GM12878 (cell line): ENCODE results near the gene MAP3K1. TPM values are rescaled to one million over a fixed set of nuclear protein-coding genes. Genes with fewer than 3 reads are reported as not detected.

Source experiments
- ATAC-seq: fragments of 200-7000 bp; cut with Tn5 transposase; 3 replicates; pipeline ENCODE4 v1.9.1; 2020; ENCODE audit warnings: mild to moderate bottlenecking, moderate library complexity
- BruUV-seq: library from RNA; stranded (reverse); fragments of 400-500 nt; replicated peaks from 2 replicates; lab custom pipeline; 2021; lab: Mats Ljungman, UMichigan
- CTCF ChIA-PET: fragments of 300-600 bp; sonication (Branson Sonifier 250); formaldehyde crosslinking; extraction: SDS; loops from one replicate; lab custom pipeline; 2021; ENCODE audit warnings: inconsistent platforms; lab: Yijun Ruan, JAX
- POLR2A ChIA-PET: fragments of 350-600 bp; formaldehyde crosslinking; extraction: SDS; loops from one replicate; lab custom pipeline; 2021; ENCODE audit warnings: inconsistent platforms; lab: Charles Lee
- RAD21 ChIA-PET: fragments of 300-600 bp; sonication (Branson Sonifier 250); formaldehyde crosslinking; loops from one replicate; lab custom pipeline; 2023; ENCODE audit warnings: antibody characterized with exemption; ENCODE audit not compliant: unreplicated experiment; lab: Charles Lee
- SMC1A ChIA-PET: fragments of 300-600 bp; sonication (Branson Sonifier 250); formaldehyde crosslinking; loops from one replicate; lab custom pipeline; 2023; ENCODE audit not compliant: unreplicated experiment, uncharacterized antibody; lab: Charles Lee
- DNase-seq: peaks from one replicate; pipeline ENCODE4 v3.0.0-alpha.2; 2011; ENCODE audit warnings: low read depth, low spot score
- FAIRE-seq: peaks from 3 replicates; lab custom pipeline; 2011; peaks lifted over from hg19 to GRCh38; lab: Jason Lieb, UNC
- H2AFZ ChIP-seq: 2 replicates; pipeline ENCODE4 v1.6.0; 2011; ENCODE audit warnings: low read depth, low read length, control low read depth; ENCODE audit not compliant: control insufficient read depth
- H3K27ac ChIP-seq: 2 replicates; pipeline ENCODE4 v1.5.1; 2011; ENCODE audit warnings: control low read depth; ENCODE audit not compliant: control insufficient read depth, insufficient read depth
- H3K27me3 ChIP-seq, 2 experiments: replicated peaks in 1 of 2; 2 replicates each; pipeline versions ENCODE4 v1.6.0 to v1.6.1; 2011; ENCODE audit warnings: low read length in 1 of 2; ENCODE audit not compliant: control insufficient read depth in 2 of 2, insufficient read depth in 2 of 2
- H3K36me3 ChIP-seq, 2 experiments: 2 replicates each; pipeline ENCODE4 v1.5.1; 2011; ENCODE audit warnings: low read length in 1 of 2; ENCODE audit not compliant: control insufficient read depth in 2 of 2, insufficient read depth in 2 of 2
- H3K4me1 ChIP-seq: 2 replicates; pipeline ENCODE4 v1.6.1; 2011; ENCODE audit warnings: mild to moderate bottlenecking, low read length, moderate library complexity, mixed read lengths; ENCODE audit not compliant: control insufficient read depth, insufficient read depth
- H3K4me2 ChIP-seq: 2 replicates; pipeline ENCODE4 v1.6.0; 2011; ENCODE audit warnings: control low read depth; ENCODE audit not compliant: control insufficient read depth, insufficient read depth
- H3K4me3 ChIP-seq: fragments of 200-600 bp; sonication (generic); 2 replicates; pipeline ENCODE4 v1.5.1; 2016
- H3K79me2 ChIP-seq: 2 replicates; pipeline ENCODE4 v1.6.0; 2011; ENCODE audit warnings: low read length; ENCODE audit not compliant: control insufficient read depth, insufficient read depth
- H3K9ac ChIP-seq: 2 replicates; pipeline ENCODE4 v1.8.0; 2011; ENCODE audit warnings: low read length, control low read depth, mixed read lengths; ENCODE audit not compliant: control insufficient read depth, insufficient read depth
- H3K9me3 ChIP-seq: replicated peaks from 3 replicates; pipeline ENCODE4 v1.5.1; 2011; ENCODE audit warnings: mild to moderate bottlenecking, low read length; ENCODE audit not compliant: control insufficient read depth, insufficient read depth
- H4K20me1 ChIP-seq: 2 replicates; pipeline ENCODE4 v1.6.0; 2011; ENCODE audit not compliant: control insufficient read depth, insufficient read depth
- ETV6 ChIP-seq, 2 experiments: fragments of 450-650 bp in 1 of 2; IDR thresholded peaks in 1 of 2; conservative IDR thresholded peaks in 1 of 2; 2 replicates each; pipeline ENCODE4 v1.6.1; 2014; ENCODE audit warnings: antibody characterized with exemption in 1 of 2, borderline replicate concordance in 1 of 2, low read depth in 1 of 2, mild to moderate bottlenecking in 1 of 2, moderate library complexity in 1 of 2
- MTA2 ChIP-seq: fragments of 450-650 bp; IDR thresholded peaks from 2 replicates; pipeline ENCODE4 v1.6.1; 2016; ENCODE audit warnings: low read depth, mild to moderate bottlenecking, moderate library complexity
- MYB ChIP-seq: fragments of 150-350 bp; IDR thresholded peaks from 2 replicates; pipeline ENCODE4 v1.6.1; 2014; ENCODE audit warnings: mild to moderate bottlenecking, low read depth, low read length, borderline replicate concordance
- POLR2A ChIP-seq: IDR thresholded peaks from 2 replicates; pipeline ENCODE4 v1.6.1; 2011; ENCODE audit warnings: low read depth, mild to moderate bottlenecking, low read length
- POLR2AphosphoS2 ChIP-seq: IDR thresholded peaks from 2 replicates; pipeline ENCODE4 v1.6.1; 2011; ENCODE audit warnings: low read depth, mild to moderate bottlenecking, low read length, improper control_type of control experiment, moderate library complexity
- TBL1XR1 ChIP-seq: IDR thresholded peaks from 2 replicates; pipeline ENCODE4 v1.6.1; 2012; ENCODE audit warnings: low read depth, low read length, improper control_type of control experiment
- WGBS: methylation state at CpG from one replicate; pipeline ENCODE4 v1.1.6; 2016; ENCODE audit warnings: low lambda C conversion rate; ENCODE audit not compliant: insufficient replicate concordance, insufficient coverage; ENCODE audit errors: missing lambda C conversion rate; 5-methylcytosine and 5-hydroxymethylcytosine counted together
- in situ Hi-C: fragments of 300-500 bp; cut with MboI; formaldehyde crosslinking; loops from 9 replicates; pipeline ENCODE4 v1.14.3; 2018; ENCODE audit warnings: mixed read lengths
- intact Hi-C: fragments of 100-400 bp; cut with micrococcal nuclease; formaldehyde crosslinking; loops from one replicate; pipeline ENCODE4 v1.14.2; 2022; ENCODE audit not compliant: unreplicated experiment
- polyA plus RNA-seq, 11 experiments: library from polyadenylated mRNA; depleted of rRNA in 4 of 11; unstranded in 6 of 11; stranded (reverse) in 5 of 11; fragments of >200 nt; fragmentation: Nextera tagmentation in 4 of 11; fragmentation: Illumina TruSeq in 1 of 11; extraction: Ambion mirVana in 4 of 11; extraction: Trizol in 1 of 11; gene quantifications; 1 replicate in 1 of 11; 2 replicates in 10 of 11; pipeline versions ENCODE4 v1.2.1 to v1.2.3, GENCODE V29; 2011 to 2016; ENCODE audit warnings: inconsistent platforms in 2 of 11, missing spikeins in 2 of 11, low read depth in 1 of 11
- total RNA-seq, 4 experiments: library from RNA; depleted of rRNA in 3 of 4; stranded (reverse); fragments of >200 nt in 3 of 4; fragmentation: Illumina TruSeq in 1 of 4; extraction: Trizol in 1 of 4; gene quantifications; 2 replicates each; pipeline versions ENCODE4 v1.2.1 to v1.2.3, GENCODE V29; 2013 to 2021

The MAP3K1 gene
- total and polyA plus RNA-seq, 10 of the 15 experiments (the other 5 are each of a cell fraction or from before 2014, with no cell fraction given): 7.5 to 24.6 (median 12.6) TPM

DNA sequence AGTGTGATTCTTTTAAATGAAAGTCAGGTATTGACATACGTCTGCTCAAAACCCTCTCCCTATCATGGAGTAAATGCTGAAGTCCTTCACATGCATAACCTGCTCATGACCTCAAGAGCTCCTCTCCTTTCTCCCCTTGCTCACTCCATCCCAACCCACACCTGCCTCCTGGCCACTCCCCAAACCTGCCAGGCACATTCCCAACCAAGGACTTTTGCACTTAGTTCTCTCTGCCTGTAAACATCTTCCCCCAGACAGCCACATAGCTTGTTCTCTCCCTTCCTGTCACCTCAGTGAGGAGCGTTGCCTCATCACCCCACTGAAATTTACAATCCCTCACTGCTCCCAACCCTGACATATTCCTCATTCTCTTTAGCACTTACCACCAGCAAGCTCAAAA lies 102.7 kb downstream of the MAP3K1 start:
- FAIRE-seq: no peak
- RAD21 ChIA-PET: no interaction called here
- WGBS: 100% methylated on average over 2 of the region's 2 CpGs
- no peaks in the 10 kb centered on the region for H3K79me2 ChIP-seq
- H4K20me1 ChIP-seq: no peaks in the 10 kb centered on the region
- POLR2A ChIA-PET: no interaction called here
- SMC1A ChIA-PET: interaction anchor here (0.6 to 1.3 kb wide), 3 partner anchors 8 to 220 kb away, joined by 3 to 4 read pairs (median 3); no protein-coding TSS in a partner anchor
- no TSS peak for BruUV-seq
- H3K4me1 ChIP-seq: no peaks in the 10 kb centered on the region
- no peak overlapping the region for H3K4me3 ChIP-seq
- ATAC-seq: no peak
- TF ChIP-seq ETV6 (conservative IDR thresholded peaks at IDR 0.05 in 1 of 2, IDR thresholded peaks at IDR 0.05 in 1 of 2; ENCODE audit: borderline replicate concordance in 1 of 2, low read depth in 1 of 2): no peak
- no peak for TF ChIP-seq TBL1XR1
- TF ChIP-seq MYB: no peak
- no peak for TF ChIP-seq MTA2
- TF ChIP-seq POLR2AphosphoS2: no peak
- TF ChIP-seq POLR2A: no peak
- TF ChIP-seq, all 136 proteins: peak for 0
- Histone ChIP-seq H3K27me3 (no peaks in the 10 kb centered on the region), H3K4me2 (no peak overlapping the region), H3K27ac (no peak overlapping the region), H3K9ac (no peak overlapping the region), H2AFZ (no peak overlapping the region), H3K36me3 (peaks cover 0 to 2% of the 10 kb centered on the region in 2 experiments; a peak in 2 of 4 replicates), H3K9me3 (no peaks in the 10 kb centered on the region)
- no peak for DNase-seq
- in situ Hi-C loops (loop anchor here (25.0 kb wide), 1 partner anchor 1544 kb away; the partner anchor contains the start of gene PLK2), intact Hi-C loops (no loop called here)
- CTCF ChIA-PET: interaction anchor here (0.6 to 1.5 kb wide), 5 partner anchors 16 to 424 kb away, joined by 3 to 4 read pairs (median 4); no protein-coding TSS in a partner anchor
